ENCODE data around the gene ARL14. TPM values are rescaled to one million over a fixed set of nuclear protein-coding genes. Genes with fewer than 3 reads are reported as not detected.

ARL14 gene
- total RNA-seq, 1 donor from 2014 or later, result not detected

- intact Hi-C loops (cut with DNase I), result no loop called here
- ATAC-seq (no peak), DNase-seq (ENCODE audit: missing footprints) (no peak)
Measured at GRCh38 chr3:160671995-160672394, 5.0 kb upstream of the ARL14 start.

GRCh38 chr3:160673188-160673587 lies 3.8 kb upstream of the ARL14 start:
- intact Hi-C loops (cut with DNase I), result no loop called here
- DNase-seq (ENCODE audit: missing footprints) (no peak), ATAC-seq (no peak)

- intact Hi-C loops (cut with DNase I), result no loop called here
- ATAC-seq (no peak), DNase-seq (ENCODE audit: missing footprints) (no peak)
Measured at GRCh38 chr3:160675566-160676124, 1.3 kb upstream of the ARL14 start.

- ATAC-seq, result no peak
- intact Hi-C loops (cut with DNase I), result no loop called here
Measured at GRCh38 chr3:160677459-160677881, 510 bp downstream of the ARL14 start.

GRCh38 chr3:160678292-160678842 lies 1.4 kb downstream of the ARL14 start:
- DNase-seq (ENCODE audit: missing footprints) (no peak), ATAC-seq (no peak)

More at GRCh38 chr3:160677459-160677881, 510 bp downstream of the ARL14 start:
- DNase-seq (ENCODE audit: missing footprints), result no peak

GRCh38 chr3:160684368-160684740 lies 7.4 kb downstream of the ARL14 start:
- no peak for ATAC-seq
- no peak for DNase-seq (ENCODE audit: missing footprints)
- intact Hi-C loops (cut with DNase I), result no loop called here

More at GRCh38 chr3:160678292-160678842, 1.4 kb downstream of the ARL14 start:
- intact Hi-C loops (cut with DNase I), result no loop called here

- intact Hi-C loops (cut with DNase I), result no loop called here
- no peak for DNase-seq (ENCODE audit: missing footprints)
- ATAC-seq, result no peak
Measured at GRCh38 chr3:160685144-160685766, 8.3 kb downstream of the ARL14 start.

GRCh38 chr3:160686955-160687535 lies 10.1 kb downstream of the ARL14 start:
- ATAC-seq, result no peak
- DNase-seq (ENCODE audit: missing footprints), result no peak
- intact Hi-C loops (cut with DNase I), result no loop called here

GRCh38 chr3:160691151-160691550 lies 14.2 kb downstream of the ARL14 start:
- ATAC-seq (no peak), DNase-seq (ENCODE audit: missing footprints) (no peak)
- intact Hi-C loops (cut with DNase I), result no loop called here

GRCh38 chr3:160691962-160692361 lies 15.0 kb downstream of the ARL14 start:
- no peak for DNase-seq (ENCODE audit: missing footprints)
- ATAC-seq, result no peak
- intact Hi-C loops (cut with DNase I), result no loop called here

GRCh38 chr3:160693191-160693590 lies 16.2 kb downstream of the ARL14 start:
- intact Hi-C loops (cut with DNase I), result no loop called here
- ATAC-seq, result no peak
- no peak for DNase-seq (ENCODE audit: missing footprints)

- DNase-seq (ENCODE audit: missing footprints), result no peak
- ATAC-seq, result no peak
- intact Hi-C loops (cut with DNase I), result no loop called here
Measured at GRCh38 chr3:160694345-160694744, 17.4 kb downstream of the ARL14 start.

- no peak for ATAC-seq
- intact Hi-C loops (cut with DNase I), result no loop called here
- no peak for DNase-seq (ENCODE audit: missing footprints)
Measured at GRCh38 chr3:160695003-160695402, 18.0 kb downstream of the ARL14 start.

GRCh38 chr3:160695915-160696327 lies 19.0 kb downstream of the ARL14 start:
- no peak for ATAC-seq
- no peak for DNase-seq (ENCODE audit: missing footprints)
- intact Hi-C loops (cut with DNase I), result no loop called here

- intact Hi-C loops (cut with DNase I), result no loop called here
- ATAC-seq, result no peak
- no peak for DNase-seq (ENCODE audit: missing footprints)
Measured at GRCh38 chr3:160697637-160698380, 20.8 kb downstream of the ARL14 start.

GRCh38 chr3:160698599-160699195 lies 21.7 kb downstream of the ARL14 start:
- intact Hi-C loops (cut with DNase I), result no loop called here
- DNase-seq (ENCODE audit: missing footprints) (no peak), ATAC-seq (no peak)

- ATAC-seq (no peak), DNase-seq (ENCODE audit: missing footprints) (no peak)
- intact Hi-C loops (cut with DNase I), result loop anchor here (10.0 kb wide), 3 partner anchors 53 to 723 kb away; partner anchors contain the start of gene PPM1L
Measured at GRCh38 chr3:160701490-160701889, 24.5 kb downstream of the ARL14 start.

GRCh38 chr3:160702290-160702689 lies 25.3 kb downstream of the ARL14 start:
- no peak for ATAC-seq
- intact Hi-C loops (cut with DNase I), result loop anchor here (10.0 kb wide), 3 partner anchors 53 to 723 kb away; partner anchors contain the start of gene PPM1L
- no peak for DNase-seq (ENCODE audit: missing footprints)

- DNase-seq (ENCODE audit: missing footprints), result no peak
- intact Hi-C loops (cut with DNase I), result loop anchor here (10.0 kb wide), 3 partner anchors 51 to 721 kb away; partner anchors contain the start of gene PPM1L
- no peak for ATAC-seq
Measured at GRCh38 chr3:160703974-160704373, 27.0 kb downstream of the ARL14 start.
